Measurements from ENCODE around the gene ARNT2. TPM values are rescaled to one million over a fixed set of nuclear protein-coding genes. Genes with fewer than 3 reads are reported as not detected.

Gene ARNT2
- total and polyA plus RNA-seq, 2 of the 13 experiments (the other 11 are each of a cell fraction or from before 2014, with no cell fraction given) = 0.69 to 1.7 TPM

DNA sequence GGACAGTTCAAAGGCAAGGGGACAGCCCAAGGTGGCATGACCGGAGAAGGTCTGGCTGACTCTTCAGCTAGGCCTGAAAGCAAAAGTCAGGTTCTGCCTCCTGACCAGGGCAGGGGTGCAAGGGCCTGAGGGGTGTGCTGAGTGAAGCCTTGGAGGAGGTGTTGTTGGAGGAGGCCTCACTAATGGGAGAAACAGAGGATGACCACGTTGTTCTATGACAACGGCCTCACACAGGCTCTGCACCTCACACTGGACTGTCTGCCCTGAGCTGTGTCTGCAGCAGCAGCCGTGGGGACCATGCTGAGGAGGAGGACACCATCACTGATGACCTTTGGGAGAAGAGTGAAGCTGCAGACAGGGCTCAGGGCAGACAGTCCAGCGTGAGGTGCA lies 174.0 kb downstream of the ARNT2 start:
- WGBS (ENCODE audit: low lambda C conversion rate) = 32% methylated on average over 5 of the region's 5 CpGs
- in situ Hi-C loops (cut with HindIII; ENCODE audit: extremely low pct_ligation_motif_present, low pct_unique_long_range_greater_than_20kb) = no loop called here
- Histone ChIP-seq H3K4me2 (ENCODE audit: low read depth, low read length) (no peak overlapping the region), H3K9ac (ENCODE audit: insufficient read depth, low read depth, low read length) (no peak overlapping the region), H3K36me3 (replicated peaks in 1 of 2; ENCODE audit: control insufficient read depth in 1 of 2, insufficient read depth in 2 of 2, low read length in 2 of 2) (no peaks in the 10 kb centered on the region), H3K4me1 (ENCODE audit: insufficient read depth, low read length) (0 out of 2 replicates have a peak, but pooled peaks cover 7% of the 10 kb centered on the region), H2AFZ (ENCODE audit: low read length) (no peak overlapping the region), H3K9me3 (ENCODE audit: low read length) (no peaks in the 10 kb centered on the region), H3K27me3 (ENCODE audit: control insufficient read depth in 1 of 2, insufficient read depth in 2 of 2, low read length in 2 of 2) (peaks cover 3 to 4% of the 10 kb centered on the region in 2 experiments; a peak in 3 of 5 replicates), H3K79me2 (ENCODE audit: insufficient read depth, low read length) (no peaks in the 10 kb centered on the region), H3K27ac (ENCODE audit: extremely low read length, insufficient read depth, low read length) (no peak overlapping the region), H4K20me1 (ENCODE audit: insufficient read depth, low read length) (no peaks in the 10 kb centered on the region), H3K4me3 (replicated peaks in 1 of 3; ENCODE audit: insufficient read depth in 1 of 3, low read depth in 2 of 3, low read length in 3 of 3) (no peak overlapping the region)
- ATAC-seq = no peak
- no peak for FAIRE-seq
- intact Hi-C loops (cut with micrococcal nuclease; ENCODE audit: unreplicated experiment) = no loop called here
- CTCF ChIA-PET (ENCODE audit: low intra/inter-chr PET ratio, low total read pairs) = no interaction called here
- no peak for DNase-seq (ENCODE audit: low spot score)
- no TSS peak for BruUV-seq (replicated peaks)
- POLR2A ChIA-PET = no interaction called here
- TF ChIP-seq SP4 (CRISPR knock-in tag; IDR thresholded peaks at IDR 0.05) = no peak
- TF ChIP-seq, protein P1, sequence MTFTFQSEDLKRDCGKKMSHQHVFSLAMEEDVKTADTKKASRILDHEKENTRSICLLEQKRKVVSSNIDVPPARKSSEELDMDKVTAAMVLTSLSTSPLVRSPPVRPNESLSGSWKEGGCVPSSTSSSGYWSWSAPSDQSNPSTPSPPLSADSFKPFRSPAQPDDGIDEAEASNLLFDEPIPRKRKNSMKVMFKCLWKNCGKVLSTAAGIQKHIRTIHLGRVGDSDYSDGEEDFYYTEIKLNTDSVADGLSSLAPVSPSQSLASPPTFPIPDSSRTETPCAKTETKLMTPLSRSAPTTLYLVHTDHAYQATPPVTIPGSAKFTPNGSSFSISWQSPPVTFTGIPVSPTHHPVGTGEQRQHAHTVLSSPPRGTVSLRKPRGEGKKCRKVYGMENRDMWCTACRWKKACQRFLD (CRISPR knock-in tag; IDR thresholded peaks at IDR 0.05; ENCODE audit: borderline replicate concordance) = no peak
- TF ChIP-seq NR2F2 (IDR thresholded peaks at IDR 0.05; ENCODE audit: borderline replicate concordance, low read depth) = no peak
- TF ChIP-seq MAFK (conservative IDR thresholded peaks at IDR 0.05 in 1 of 2, IDR thresholded peaks at IDR 0.05 in 1 of 2; ENCODE audit: low read length in 2 of 2) = no peak
- TF ChIP-seq, protein P2, sequence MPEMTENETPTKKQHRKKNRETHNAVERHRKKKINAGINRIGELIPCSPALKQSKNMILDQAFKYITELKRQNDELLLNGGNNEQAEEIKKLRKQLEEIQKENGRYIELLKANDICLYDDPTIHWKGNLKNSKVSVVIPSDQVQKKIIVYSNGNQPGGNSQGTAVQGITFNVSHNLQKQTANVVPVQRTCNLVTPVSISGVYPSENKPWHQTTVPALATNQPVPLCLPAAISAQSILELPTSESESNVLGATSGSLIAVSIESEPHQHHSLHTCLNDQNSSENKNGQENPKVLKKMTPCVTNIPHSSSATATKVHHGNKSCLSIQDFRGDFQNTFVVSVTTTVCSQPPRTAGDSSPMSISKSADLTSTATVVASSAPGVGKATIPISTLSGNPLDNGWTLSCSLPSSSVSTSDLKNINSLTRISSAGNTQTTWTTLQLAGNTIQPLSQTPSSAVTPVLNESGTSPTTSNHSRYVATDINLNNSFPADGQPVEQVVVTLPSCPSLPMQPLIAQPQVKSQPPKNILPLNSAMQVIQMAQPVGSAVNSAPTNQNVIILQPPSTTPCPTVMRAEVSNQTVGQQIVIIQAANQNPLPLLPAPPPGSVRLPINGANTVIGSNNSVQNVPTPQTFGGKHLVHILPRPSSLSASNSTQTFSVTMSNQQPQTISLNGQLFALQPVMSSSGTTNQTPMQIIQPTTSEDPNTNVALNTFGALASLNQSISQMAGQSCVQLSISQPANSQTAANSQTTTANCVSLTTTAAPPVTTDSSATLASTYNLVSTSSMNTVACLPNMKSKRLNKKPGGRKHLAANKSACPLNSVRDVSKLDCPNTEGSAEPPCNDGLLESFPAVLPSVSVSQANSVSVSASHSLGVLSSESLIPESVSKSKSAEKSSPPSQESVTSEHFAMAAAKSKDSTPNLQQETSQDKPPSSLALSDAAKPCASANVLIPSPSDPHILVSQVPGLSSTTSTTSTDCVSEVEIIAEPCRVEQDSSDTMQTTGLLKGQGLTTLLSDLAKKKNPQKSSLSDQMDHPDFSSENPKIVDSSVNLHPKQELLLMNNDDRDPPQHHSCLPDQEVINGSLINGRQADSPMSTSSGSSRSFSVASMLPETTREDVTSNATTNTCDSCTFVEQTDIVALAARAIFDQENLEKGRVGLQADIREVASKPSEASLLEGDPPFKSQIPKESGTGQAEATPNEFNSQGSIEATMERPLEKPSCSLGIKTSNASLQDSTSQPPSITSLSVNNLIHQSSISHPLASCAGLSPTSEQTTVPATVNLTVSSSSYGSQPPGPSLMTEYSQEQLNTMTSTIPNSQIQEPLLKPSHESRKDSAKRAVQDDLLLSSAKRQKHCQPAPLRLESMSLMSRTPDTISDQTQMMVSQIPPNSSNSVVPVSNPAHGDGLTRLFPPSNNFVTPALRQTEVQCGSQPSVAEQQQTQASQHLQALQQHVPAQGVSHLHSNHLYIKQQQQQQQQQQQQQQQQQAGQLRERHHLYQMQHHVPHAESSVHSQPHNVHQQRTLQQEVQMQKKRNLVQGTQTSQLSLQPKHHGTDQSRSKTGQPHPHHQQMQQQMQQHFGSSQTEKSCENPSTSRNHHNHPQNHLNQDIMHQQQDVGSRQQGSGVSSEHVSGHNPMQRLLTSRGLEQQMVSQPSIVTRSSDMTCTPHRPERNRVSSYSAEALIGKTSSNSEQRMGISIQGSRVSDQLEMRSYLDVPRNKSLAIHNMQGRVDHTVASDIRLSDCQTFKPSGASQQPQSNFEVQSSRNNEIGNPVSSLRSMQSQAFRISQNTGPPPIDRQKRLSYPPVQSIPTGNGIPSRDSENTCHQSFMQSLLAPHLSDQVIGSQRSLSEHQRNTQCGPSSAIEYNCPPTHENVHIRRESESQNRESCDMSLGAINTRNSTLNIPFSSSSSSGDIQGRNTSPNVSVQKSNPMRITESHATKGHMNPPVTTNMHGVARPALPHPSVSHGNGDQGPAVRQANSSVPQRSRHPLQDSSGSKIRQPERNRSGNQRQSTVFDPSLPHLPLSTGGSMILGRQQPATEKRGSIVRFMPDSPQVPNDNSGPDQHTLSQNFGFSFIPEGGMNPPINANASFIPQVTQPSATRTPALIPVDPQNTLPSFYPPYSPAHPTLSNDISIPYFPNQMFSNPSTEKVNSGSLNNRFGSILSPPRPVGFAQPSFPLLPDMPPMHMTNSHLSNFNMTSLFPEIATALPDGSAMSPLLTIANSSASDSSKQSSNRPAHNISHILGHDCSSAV (CRISPR knock-in tag; IDR thresholded peaks at IDR 0.05; ENCODE audit: borderline replicate concordance) = no peak
- no peak for TF ChIP-seq CEBPG (CRISPR knock-in tag; IDR thresholded peaks at IDR 0.05)
- TF ChIP-seq, protein P3, sequence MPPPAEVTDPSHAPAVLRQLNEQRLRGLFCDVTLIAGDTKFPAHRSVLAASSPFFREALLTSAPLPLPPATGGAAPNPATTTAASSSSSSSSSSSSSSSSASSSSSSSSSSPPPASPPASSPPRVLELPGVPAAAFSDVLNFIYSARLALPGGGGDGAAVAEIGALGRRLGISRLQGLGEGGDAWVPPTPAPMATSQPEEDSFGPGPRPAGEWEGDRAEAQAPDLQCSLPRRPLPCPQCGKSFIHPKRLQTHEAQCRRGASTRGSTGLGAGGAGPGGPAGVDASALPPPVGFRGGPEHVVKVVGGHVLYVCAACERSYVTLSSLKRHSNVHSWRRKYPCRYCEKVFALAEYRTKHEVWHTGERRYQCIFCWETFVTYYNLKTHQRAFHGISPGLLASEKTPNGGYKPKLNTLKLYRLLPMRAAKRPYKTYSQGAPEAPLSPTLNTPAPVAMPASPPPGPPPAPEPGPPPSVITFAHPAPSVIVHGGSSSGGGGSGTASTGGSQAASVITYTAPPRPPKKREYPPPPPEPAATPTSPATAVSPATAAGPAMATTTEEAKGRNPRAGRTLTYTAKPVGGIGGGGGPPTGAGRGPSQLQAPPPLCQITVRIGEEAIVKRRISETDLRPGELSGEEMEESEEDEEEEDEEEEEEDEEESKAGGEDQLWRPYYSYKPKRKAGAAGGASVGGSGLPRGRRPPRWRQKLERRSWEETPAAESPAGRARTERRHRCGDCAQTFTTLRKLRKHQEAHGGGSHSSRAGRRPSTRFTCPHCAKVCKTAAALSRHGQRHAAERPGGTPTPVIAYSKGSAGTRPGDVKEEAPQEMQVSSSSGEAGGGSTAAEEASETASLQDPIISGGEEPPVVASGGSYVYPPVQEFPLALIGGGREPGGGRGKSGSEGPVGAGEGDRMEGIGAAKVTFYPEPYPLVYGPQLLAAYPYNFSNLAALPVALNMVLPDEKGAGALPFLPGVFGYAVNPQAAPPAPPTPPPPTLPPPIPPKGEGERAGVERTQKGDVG (CRISPR knock-in tag; IDR thresholded peaks at IDR 0.05; ENCODE audit: borderline replicate concordance) = no peak
- no peak for TF ChIP-seq ZNF788 (CRISPR knock-in tag; IDR thresholded peaks at IDR 0.05; ENCODE audit: borderline replicate concordance)
- no peak for TF ChIP-seq ZNF232 (CRISPR knock-in tag; IDR thresholded peaks at IDR 0.05; ENCODE audit: borderline replicate concordance)
- no peak for TF ChIP-seq CENPT (CRISPR knock-in tag; IDR thresholded peaks at IDR 0.05; ENCODE audit: low read depth)
- TF ChIP-seq FOXK1 (CRISPR knock-in tag; IDR thresholded peaks at IDR 0.05; ENCODE audit: borderline replicate concordance, low read depth) = no peak
- TF ChIP-seq TOE1 (CRISPR knock-in tag; IDR thresholded peaks at IDR 0.05) = no peak
- TF ChIP-seq ZNF644 (CRISPR knock-in tag; IDR thresholded peaks at IDR 0.05; ENCODE audit: low read depth) = no peak

Data from HepG2 (cell line).